HTR-8/SVneo (cell line): ENCODE measurements around the gene SHOC2.

Source experiments
- DNase-seq: peaks from one replicate; pipeline ENCODE4 v3.0.0; 2011; ENCODE audit warnings: low spot score, mixed read lengths; ENCODE audit not compliant: insufficient read length
- FAIRE-seq: peaks from 2 replicates; lab custom pipeline; 2011; peaks lifted over from hg19 to GRCh38; lab: Jason Lieb, UNC

Gene SHOC2

DNA sequence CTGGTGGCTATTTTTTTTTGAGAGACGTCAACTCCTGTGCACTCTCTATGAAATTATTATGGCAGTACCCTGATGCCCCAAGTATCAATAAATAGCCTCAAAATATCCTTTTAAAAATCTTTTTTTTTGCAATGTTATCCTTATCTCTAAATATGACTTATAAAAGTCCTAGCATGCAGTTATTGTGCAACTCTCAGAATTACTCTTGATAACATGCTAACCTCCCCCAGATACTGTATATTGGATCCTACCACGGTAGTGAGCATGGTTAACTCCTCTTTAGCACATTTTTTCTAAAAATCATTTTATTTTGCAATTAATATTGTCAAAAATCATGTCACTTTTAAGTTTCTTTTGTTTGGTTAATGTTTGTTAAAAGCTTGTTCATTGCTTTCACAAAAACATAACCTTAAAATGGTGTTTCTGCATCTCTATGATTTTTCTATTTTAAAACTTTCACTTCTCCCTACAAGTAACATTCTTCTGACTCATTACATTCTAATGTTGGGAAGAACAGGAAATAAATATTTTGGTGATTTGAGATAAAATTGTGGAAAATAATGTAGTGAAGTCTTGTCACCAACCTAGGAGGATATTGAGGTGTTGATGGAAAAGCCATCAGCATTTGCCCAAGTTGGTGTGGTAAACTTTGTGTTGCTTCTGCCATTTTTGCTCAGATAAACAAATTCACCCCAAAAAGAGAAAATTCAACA is 115.3 kb downstream of the SHOC2 start:
- FAIRE-seq (no peak), DNase-seq (peak; percentile 3)

DNA sequence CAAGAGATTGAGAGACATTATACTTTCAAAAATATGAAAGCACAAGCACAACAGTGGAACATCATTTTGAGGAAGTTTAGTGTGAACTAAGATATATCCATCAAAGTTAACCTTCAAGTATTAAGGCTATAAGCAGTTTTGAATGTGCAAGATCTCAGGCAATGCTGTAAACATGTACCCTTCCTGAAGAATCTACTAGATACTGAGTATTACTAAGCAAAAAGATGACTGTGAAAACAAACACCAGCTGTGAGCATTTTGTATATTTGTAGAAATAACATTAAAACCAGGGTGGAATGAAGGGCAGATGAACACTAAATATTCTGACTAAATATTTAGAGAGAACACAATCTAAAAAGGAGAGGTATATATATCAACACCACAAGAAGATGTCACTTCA is 116.1 kb downstream of the SHOC2 start:
- no peak for FAIRE-seq

DNA sequence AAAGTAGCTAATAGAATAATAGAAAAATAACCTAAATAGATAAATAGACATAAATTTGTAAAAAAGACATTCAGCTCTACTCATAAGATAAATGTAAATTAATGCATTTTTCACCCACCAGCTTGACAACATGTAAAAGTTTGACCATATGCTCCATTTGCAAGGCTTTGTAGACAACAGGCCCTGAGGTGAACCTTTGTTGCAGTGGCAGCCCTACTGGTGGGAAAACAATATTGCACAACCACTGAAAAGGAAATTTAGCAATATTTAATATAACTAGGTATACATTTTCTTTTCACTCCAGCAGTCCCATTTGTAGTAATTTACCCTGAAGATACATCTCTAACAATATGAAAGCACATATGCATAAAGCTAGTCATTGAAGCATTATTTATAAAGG is 118.5 kb downstream of the SHOC2 start:
- no peak for DNase-seq
- FAIRE-seq: no peak

More for the DNA sequence above, 116.1 kb downstream of the SHOC2 start:
- no peak for DNase-seq

DNA sequence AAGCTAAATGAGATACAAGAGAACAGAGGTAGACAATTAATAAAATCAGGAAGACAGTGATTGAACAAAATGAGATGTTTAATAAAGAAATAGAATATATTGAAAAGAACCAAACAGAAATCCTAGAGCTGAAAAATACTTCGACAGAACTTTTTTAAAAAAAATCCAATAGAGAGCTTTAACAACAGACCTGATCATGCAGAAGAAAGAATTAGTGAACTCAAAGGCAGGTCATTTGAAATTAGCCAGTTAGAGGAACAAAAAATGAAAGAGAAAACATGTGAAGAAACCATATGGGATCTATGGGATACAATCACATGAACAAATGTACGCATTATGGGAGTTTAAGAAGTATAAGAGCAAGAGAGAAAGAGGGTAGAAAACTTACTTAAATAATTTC is 120.1 kb downstream of the SHOC2 start:
- DNase-seq: no peak

DNA sequence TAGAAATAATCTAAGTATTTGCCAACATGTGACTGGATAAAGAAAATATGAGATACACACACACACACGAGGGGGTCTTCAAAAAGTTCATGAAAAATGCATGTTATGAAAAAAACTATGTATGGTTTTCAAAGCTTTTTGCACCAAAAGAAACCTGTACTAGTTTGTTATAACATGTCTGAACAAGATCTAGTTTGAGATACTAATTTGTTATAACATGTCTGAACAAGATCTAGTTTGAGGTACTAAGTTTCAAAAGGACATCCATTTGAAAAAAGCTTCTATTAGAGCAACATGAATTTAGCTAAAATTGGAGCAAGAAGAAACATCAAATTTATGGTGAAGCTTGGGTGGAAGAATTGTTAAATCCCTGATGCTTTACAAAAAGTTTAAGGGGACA is 137.6 kb downstream of the SHOC2 start:
- FAIRE-seq (no peak), DNase-seq (no peak)

More for the DNA sequence above, 120.1 kb downstream of the SHOC2 start:
- FAIRE-seq: no peak
